ENCODE measurements around the gene ARHGEF1.

Gene ARHGEF1

GRCh38 chr19:41921577-41922576 lies 38.9 kb downstream of the ARHGEF1 start:
- H3K4me3 Mint-ChIP-seq, result no peak overlapping the region
- no peak for DNase-seq
- no peaks in the 10 kb centered on the region for H3K36me3 Mint-ChIP-seq (ENCODE audit: low read depth)
- H3K27ac Mint-ChIP-seq, result no peak overlapping the region
- peaks cover 9% of the 10 kb centered on the region for H3K27me3 Mint-ChIP-seq
- H3K9me3 Mint-ChIP-seq, result no peaks in the 10 kb centered on the region
- peaks cover 15% of the 10 kb centered on the region for H3K4me1 Mint-ChIP-seq (ENCODE audit: low read depth)

DNA sequence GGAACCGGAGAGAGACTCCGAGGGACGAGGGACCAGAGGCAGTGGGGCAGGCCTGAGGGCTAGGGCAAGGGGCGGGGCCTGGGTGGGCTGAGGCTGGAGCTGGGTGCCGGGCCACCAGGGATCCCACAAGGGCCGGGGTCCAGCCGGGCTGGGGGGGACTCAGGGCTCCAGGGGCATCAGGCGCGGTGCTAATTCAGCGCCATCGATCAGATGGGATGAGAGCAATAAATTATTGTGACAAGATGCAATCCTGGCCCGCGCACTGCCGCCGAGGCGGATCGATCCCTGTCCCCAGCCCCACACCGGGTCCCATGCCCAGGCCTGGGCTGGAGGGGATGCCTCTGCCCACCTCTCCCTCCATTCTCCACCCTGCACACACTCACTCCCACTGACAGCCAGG lies 39.6 kb downstream of the ARHGEF1 start:
- Mint-ChIP-seq H3K4me3 (no peak overlapping the region), H3K4me1 (ENCODE audit: low read depth) (peaks cover 15% of the 10 kb centered on the region), H3K27ac (no peak overlapping the region), H3K36me3 (ENCODE audit: low read depth) (no peaks in the 10 kb centered on the region), H3K9me3 (no peaks in the 10 kb centered on the region), H3K27me3 (peaks cover 9% of the 10 kb centered on the region)
- no peak for DNase-seq

DNA sequence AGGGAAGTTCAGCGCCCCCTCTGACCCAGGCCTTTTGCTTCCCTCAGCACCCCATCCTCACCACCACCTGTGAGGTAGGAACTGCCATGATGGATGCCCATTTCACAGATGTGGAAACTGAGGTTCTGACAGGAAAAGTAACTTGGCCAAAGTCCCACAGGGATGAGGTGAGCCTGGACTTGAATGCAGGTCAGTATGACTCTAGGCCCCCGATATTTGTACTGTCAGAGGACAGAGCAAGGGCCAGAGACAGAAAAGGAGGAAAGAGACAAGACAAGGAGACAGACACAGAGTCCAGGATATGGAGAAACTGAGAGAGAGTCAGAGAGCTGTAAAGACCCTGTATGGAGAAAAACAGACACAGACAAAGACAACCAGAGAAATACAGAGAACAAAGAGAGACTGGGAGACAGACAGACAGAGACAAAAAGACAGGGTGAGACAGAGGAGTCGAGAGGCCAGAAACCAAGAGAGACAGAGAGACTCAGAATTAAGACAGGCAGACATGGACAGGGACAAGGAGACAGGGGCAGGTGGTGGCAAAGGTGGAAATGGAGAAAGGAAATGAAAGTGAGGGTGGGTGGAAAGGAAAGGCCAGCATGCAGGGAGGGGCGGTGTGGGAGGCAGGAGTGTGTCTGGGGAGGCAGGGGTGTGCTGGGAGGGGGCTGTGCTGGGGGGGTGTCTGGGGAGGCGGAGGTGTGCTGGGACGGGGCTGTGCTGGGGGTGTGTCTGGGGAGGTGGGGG lies 40.2 kb downstream of the ARHGEF1 start:
- no peaks in the 10 kb centered on the region for H3K36me3 Mint-ChIP-seq (ENCODE audit: low read depth)
- H3K4me1 Mint-ChIP-seq (ENCODE audit: low read depth), result peaks cover 17% of the 10 kb centered on the region
- H3K4me3 Mint-ChIP-seq, result no peak overlapping the region
- H3K9me3 Mint-ChIP-seq, result no peaks in the 10 kb centered on the region
- peaks cover 9% of the 10 kb centered on the region for H3K27me3 Mint-ChIP-seq
- DNase-seq, result no peak
- peak overlapping the region; percentile 31 for H3K27ac Mint-ChIP-seq

GRCh38 chr19:41924151-41925145 lies 41.5 kb downstream of the ARHGEF1 start:
- no peak overlapping the region for H3K27ac Mint-ChIP-seq
- H3K36me3 Mint-ChIP-seq (ENCODE audit: low read depth), result no peaks in the 10 kb centered on the region
- no peak overlapping the region for H3K4me3 Mint-ChIP-seq
- no peak for DNase-seq
- H3K9me3 Mint-ChIP-seq, result no peaks in the 10 kb centered on the region
- H3K27me3 Mint-ChIP-seq, result peaks cover 9% of the 10 kb centered on the region
- H3K4me1 Mint-ChIP-seq (ENCODE audit: low read depth), result peaks cover 24% of the 10 kb centered on the region

DNA sequence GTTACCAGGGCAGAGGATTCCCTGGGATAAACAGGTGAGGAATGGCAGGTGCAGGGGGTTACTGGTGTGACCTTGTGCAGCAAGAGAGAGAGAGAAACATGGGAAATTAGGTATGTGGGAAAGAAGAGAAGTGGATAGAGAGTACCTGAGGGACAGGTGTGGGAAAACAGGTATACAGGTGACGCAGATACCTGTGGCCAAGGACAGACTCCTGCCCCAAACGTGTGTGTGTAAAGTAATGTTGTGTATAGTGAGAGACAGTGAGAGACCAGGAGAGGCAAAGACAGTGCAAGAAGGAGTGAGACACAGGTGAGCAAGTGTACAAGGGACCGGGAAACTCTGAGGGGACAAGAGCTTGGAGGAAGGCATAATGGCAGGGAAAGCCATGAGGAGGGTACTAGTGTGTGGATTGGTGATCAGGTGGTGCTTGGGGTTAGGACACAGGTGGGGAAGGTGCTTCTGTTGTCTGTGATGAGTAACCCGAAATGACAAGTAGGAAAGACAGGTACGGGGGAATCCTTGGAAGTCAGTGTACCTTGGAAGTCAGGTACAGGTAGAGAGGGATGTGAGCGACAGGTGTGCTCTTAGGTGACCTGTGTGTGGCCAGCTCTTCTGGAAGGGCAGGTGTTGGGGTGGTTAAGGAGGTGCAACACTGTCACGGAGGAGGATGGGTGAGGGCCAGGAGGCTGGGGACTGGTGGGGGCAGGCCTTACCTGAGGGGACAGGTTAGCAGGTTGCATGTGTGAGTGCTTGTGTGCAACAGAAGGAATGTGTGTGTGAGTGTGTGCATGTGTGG lies 42.4 kb downstream of the ARHGEF1 start:
- Mint-ChIP-seq H3K27me3 (peaks cover 12% of the 10 kb centered on the region), H3K9me3 (no peaks in the 10 kb centered on the region), H3K27ac (no peak overlapping the region), H3K36me3 (ENCODE audit: low read depth) (no peaks in the 10 kb centered on the region), H3K4me3 (no peak overlapping the region), H3K4me1 (ENCODE audit: low read depth) (peaks cover 33% of the 10 kb centered on the region)
- no peak for DNase-seq

DNA sequence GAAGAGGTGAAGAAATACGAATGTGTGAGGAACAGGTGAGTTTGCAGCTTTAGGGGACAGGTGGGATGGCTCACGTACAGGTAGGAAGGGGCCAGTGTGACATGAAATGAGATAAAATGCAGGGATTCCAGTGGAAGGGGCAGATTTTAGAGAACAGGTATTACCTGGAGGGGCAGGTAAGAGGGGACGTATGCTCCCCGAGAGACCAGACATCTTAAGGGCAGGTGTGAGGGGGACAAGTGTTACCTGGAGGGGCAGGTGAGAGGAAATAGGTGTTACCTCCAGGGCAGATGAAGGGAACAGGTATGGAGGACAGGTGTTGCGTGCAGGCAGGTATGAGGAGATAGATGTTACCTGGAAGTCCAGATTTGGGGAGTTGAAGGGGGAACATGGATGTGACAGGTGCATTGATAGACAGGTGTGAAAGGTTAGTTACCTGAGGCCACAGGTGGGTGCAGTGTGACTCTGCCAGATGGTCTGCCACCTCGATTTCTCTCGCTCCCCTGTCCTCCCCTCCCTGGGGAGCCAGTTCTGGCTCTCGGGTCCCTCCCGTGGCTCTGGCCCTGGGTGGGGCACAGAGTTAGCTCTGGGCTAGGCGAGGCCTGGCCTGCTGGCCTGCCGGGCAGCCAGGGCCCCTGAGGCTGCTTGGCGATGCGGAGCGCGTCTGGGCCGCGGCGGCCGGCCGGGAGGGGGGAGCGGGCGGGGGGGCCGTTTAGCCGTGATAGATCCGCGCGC lies 43.2 kb downstream of the ARHGEF1 start:
- Mint-ChIP-seq H3K27me3 (peaks cover 12% of the 10 kb centered on the region), H3K9me3 (no peaks in the 10 kb centered on the region), H3K4me3 (no peak overlapping the region), H3K36me3 (ENCODE audit: low read depth) (no peaks in the 10 kb centered on the region), H3K4me1 (ENCODE audit: low read depth) (peaks cover 36% of the 10 kb centered on the region), H3K27ac (no peak overlapping the region)
- DNase-seq, result no peak

- no peaks in the 10 kb centered on the region for H3K36me3 Mint-ChIP-seq (ENCODE audit: low read depth)
- no peak for DNase-seq
- H3K4me1 Mint-ChIP-seq (ENCODE audit: low read depth), result peaks cover 33% of the 10 kb centered on the region
- H3K9me3 Mint-ChIP-seq, result no peaks in the 10 kb centered on the region
- no peak overlapping the region for H3K4me3 Mint-ChIP-seq
- no peak overlapping the region for H3K27ac Mint-ChIP-seq
- H3K27me3 Mint-ChIP-seq, result peaks cover 8% of the 10 kb centered on the region
Observed at GRCh38 chr19:41926763-41927496, 43.9 kb downstream of the ARHGEF1 start.

GRCh38 chr19:41927497-41928192 lies 44.7 kb downstream of the ARHGEF1 start:
- H3K36me3 Mint-ChIP-seq (ENCODE audit: low read depth), result no peaks in the 10 kb centered on the region
- no peaks in the 10 kb centered on the region for H3K9me3 Mint-ChIP-seq
- no peak overlapping the region for H3K4me3 Mint-ChIP-seq
- peaks cover 3% of the 10 kb centered on the region for H3K27me3 Mint-ChIP-seq
- H3K27ac Mint-ChIP-seq, result no peak overlapping the region
- peaks cover 28% of the 10 kb centered on the region for H3K4me1 Mint-ChIP-seq (ENCODE audit: low read depth)
- no peak for DNase-seq

- DNase-seq, result peak; percentile 64
- Mint-ChIP-seq H3K4me3 (peak within 1 kb of the TSS; percentile 79), H3K4me1 (ENCODE audit: low read depth) (peaks cover 25% of the 10 kb centered on the region), H3K36me3 (ENCODE audit: low read depth) (no peaks in the 10 kb centered on the region), H3K9me3 (no peaks in the 10 kb centered on the region), H3K27me3 (peaks cover 3% of the 10 kb centered on the region), H3K27ac (peak within 1 kb of the TSS; percentile 66)
Observed at GRCh38 chr19:41928221-41928683, 45.3 kb downstream of the ARHGEF1 start, which contains the start of gene ERFL. TSS of gene ERFL (minus strand) at chr19:41928449. CDS start at chr19:41912919, 15,530 bp downstream.

- no peaks in the 10 kb centered on the region for H3K9me3 Mint-ChIP-seq
Observed at GRCh38 chr19:41928754-41929535, 46.0 kb downstream of the ARHGEF1 start.

DNA sequence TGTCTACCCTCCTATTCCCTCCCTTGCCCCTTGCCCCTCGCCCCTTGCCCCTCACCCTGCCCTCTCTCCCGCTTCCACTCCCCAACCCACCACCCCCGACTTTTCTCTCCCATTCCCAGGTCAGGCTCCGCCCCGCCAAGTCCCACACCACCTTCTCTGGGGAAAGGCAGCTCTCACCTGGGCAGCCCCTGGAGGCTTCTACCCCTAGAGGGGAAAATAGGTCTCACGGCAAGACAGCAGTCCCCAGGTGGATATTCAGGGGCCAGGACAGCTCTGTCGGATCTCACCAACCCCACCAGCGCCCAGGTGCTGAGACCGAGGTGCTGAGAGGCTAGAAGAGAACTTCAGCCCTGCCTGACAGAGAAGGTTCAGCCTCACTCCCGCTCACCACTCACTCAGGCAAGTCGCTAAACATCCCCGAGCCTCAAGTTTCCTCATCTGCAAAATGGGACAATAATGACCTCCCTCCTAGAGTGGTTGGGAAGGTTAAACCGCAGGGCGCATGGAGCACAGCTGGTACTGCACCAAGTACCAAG lies 46.6 kb downstream of the ARHGEF1 start:
- Mint-ChIP-seq H3K9me3 (no peaks in the 10 kb centered on the region), H3K4me3 (peak overlapping the region; percentile 79), H3K4me1 (ENCODE audit: low read depth) (peaks cover 36% of the 10 kb centered on the region), H3K27me3 (peaks cover 3% of the 10 kb centered on the region), H3K36me3 (ENCODE audit: low read depth) (no peaks in the 10 kb centered on the region), H3K27ac (no peak overlapping the region)
- no peak for DNase-seq

More at GRCh38 chr19:41928754-41929535, 46.0 kb downstream of the ARHGEF1 start:
- H3K27me3 Mint-ChIP-seq, result peaks cover 3% of the 10 kb centered on the region
- no peaks in the 10 kb centered on the region for H3K36me3 Mint-ChIP-seq (ENCODE audit: low read depth)
- H3K4me3 Mint-ChIP-seq, result peak overlapping the region; percentile 79
- H3K4me1 Mint-ChIP-seq (ENCODE audit: low read depth), result peaks cover 30% of the 10 kb centered on the region
- H3K27ac Mint-ChIP-seq, result peak overlapping the region; percentile 66
- DNase-seq, result peak; percentile 67
